ENCODE measurements around the gene SOX6.

DNA sequence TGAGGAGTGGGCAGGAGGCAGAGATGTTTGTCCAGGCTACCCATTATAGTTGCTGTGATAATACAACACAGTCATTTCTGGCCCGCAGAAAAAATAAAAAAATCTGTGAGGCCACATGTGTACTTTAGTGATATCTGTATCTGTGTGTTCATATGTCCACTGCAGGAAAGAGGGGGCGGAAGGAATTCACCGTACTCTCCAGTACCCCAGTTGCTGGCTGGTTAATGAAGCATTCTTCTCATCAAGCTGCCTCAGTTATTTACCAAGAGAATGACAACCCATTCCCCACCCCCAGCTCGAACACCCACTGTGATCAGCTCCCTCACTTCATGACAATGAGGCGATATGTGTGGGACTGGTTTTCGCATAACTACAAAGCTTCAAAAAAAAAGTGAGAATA, 309.3 kb downstream of the SOX6 start:
- TF ChIP-seq POLR2AphosphoS5 (IDR thresholded peaks at IDR 0.05; ENCODE audit: low read depth, low read length) (no peak), SIN3A (IDR thresholded peaks at IDR 0.05; ENCODE audit: borderline replicate concordance, insufficient read depth, low read depth, low read length) (no peak), CTCF (IDR thresholded peaks at IDR 0.05) (no peak)
